Measurements from ENCODE around the gene MRTFA. TPM values are rescaled to one million over a fixed set of nuclear protein-coding genes. Genes with fewer than 3 reads are reported as not detected.

Gene MRTFA
- total RNA-seq (10 to 100 TPM; 10.0 to 22.0 TPM), polyA plus RNA-seq (1 to 10 TPM; 7.5 to 9.2 TPM)

DNA sequence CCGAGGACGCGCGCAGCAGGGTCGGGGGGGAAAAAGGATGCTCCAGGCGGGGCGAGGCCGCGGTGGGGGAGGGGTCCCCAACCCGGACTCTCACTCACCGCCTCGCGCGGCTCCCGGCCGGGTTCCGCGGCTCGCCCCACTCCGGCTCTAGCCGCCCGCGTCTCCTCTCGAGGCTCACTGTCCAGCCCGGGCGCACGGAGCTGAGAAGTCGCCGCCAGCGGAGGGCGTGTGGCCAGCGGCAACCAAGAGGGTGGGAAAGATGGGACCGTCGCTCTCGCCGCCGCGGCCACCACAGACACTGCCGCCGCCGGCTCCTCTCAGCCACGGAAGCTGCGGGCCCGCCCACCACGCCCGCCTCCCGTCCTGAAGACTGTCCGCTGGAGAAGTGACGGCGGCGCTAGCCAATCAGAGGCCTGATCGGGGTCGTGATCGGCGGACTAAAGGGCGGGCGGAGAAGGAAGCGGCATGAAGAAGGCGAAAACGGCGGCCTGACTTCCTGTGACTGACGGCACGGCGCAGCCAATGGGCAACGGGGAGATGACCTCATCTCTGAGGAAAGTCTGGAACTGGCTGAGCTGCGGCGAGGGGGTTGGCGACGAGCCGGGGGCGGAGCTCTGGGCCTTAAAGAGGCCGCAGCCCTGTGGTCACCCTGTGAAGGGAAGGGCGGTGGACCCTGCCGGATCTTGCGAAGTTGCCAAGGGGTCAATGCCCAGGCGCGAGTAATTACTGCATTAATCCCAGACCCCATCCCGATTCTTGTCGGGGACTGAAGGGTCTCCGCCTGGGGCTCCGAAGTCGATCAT lies at the start of gene MRTFA:
TSS of gene MRTFA (minus strand) at position 340 of the 803 bp plus-strand sequence.
- Histone ChIP-seq H3K4me1 (ENCODE audit: control insufficient read depth in 4 of 4, insufficient read depth in 4 of 4, low read length in 3 of 4) (peaks cover 4 to 16% (median 12%) of the 10 kb centered on the region in 4 donors), H3K27me3 (ENCODE audit: control insufficient read depth in 4 of 4, insufficient read depth in 4 of 4, low read length in 3 of 4) (no peaks in the 10 kb centered on the region), H3K9me3 (ENCODE audit: control insufficient read depth in 4 of 4, low read length in 3 of 4) (no peaks in the 10 kb centered on the region), H3K9ac (ENCODE audit: low read depth in 1 of 2, low read length in 2 of 2) (peak within 1 kb of the TSS; percentile 94 to 96), H3K36me3 (ENCODE audit: control insufficient read depth in 4 of 4, insufficient read depth in 3 of 4, low read depth in 1 of 4, low read length in 3 of 4) (no peaks in the 10 kb centered on the region), H3K4me3 (ENCODE audit: low read depth in 1 of 3, low read length in 3 of 3) (peak within 1 kb of the TSS; percentile 84 to 91 (median 87)), H3K27ac (ENCODE audit: low read depth in 1 of 2, low read length in 2 of 2) (peak within 1 kb of the TSS; percentile 87 to 91)
- peak; percentile 99 for DNase-seq (ENCODE audit: low spot score)
- TF ChIP-seq RAD21 (IDR thresholded peaks at IDR 0.05) (peak in 1 of 2 donors; percentile 27), YY1 (IDR thresholded peaks at IDR 0.05) (peak; percentile 77), HNF4A (conservative IDR thresholded peaks at IDR 0.05) (peak; percentile 47 to 65), RXRA (IDR thresholded peaks at IDR 0.05) (peak; percentile 75 to 86), JUND (IDR thresholded peaks at IDR 0.05) (peak; percentile 98 to 99), FOXA1 (IDR thresholded peaks at IDR 0.05) (no peak), SP1 (IDR thresholded peaks at IDR 0.05) (peak; percentile 94), NR2F2 (IDR thresholded peaks at IDR 0.05) (peak; percentile 64), HNF4G (IDR thresholded peaks at IDR 0.05) (no peak), MAX (IDR thresholded peaks at IDR 0.05) (peak; percentile 94), GABPA (IDR thresholded peaks at IDR 0.05 in 1 of 2, conservative IDR thresholded peaks at IDR 0.05 in 1 of 2) (peak; percentile 71 to 93), EGR1 (IDR thresholded peaks at IDR 0.05; ENCODE audit: low read depth in 2 of 2) (peak in 1 of 2 donors; percentile 51), FOXA2 (IDR thresholded peaks at IDR 0.05) (no peak), TAF1 (conservative IDR thresholded peaks at IDR 0.05) (peak; percentile 69)
- TF ChIP-seq, protein P1, sequence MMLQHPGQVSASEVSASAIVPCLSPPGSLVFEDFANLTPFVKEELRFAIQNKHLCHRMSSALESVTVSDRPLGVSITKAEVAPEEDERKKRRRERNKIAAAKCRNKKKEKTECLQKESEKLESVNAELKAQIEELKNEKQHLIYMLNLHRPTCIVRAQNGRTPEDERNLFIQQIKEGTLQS (IDR thresholded peaks at IDR 0.05): peak; percentile 91
- TF ChIP-seq, protein P2, sequence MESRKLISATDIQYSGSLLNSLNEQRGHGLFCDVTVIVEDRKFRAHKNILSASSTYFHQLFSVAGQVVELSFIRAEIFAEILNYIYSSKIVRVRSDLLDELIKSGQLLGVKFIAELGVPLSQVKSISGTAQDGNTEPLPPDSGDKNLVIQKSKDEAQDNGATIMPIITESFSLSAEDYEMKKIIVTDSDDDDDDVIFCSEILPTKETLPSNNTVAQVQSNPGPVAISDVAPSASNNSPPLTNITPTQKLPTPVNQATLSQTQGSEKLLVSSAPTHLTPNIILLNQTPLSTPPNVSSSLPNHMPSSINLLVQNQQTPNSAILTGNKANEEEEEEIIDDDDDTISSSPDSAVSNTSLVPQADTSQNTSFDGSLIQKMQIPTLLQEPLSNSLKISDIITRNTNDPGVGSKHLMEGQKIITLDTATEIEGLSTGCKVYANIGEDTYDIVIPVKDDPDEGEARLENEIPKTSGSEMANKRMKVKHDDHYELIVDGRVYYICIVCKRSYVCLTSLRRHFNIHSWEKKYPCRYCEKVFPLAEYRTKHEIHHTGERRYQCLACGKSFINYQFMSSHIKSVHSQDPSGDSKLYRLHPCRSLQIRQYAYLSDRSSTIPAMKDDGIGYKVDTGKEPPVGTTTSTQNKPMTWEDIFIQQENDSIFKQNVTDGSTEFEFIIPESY (IDR thresholded peaks at IDR 0.05): peak; percentile 41
- TF ChIP-seq, protein P3, sequence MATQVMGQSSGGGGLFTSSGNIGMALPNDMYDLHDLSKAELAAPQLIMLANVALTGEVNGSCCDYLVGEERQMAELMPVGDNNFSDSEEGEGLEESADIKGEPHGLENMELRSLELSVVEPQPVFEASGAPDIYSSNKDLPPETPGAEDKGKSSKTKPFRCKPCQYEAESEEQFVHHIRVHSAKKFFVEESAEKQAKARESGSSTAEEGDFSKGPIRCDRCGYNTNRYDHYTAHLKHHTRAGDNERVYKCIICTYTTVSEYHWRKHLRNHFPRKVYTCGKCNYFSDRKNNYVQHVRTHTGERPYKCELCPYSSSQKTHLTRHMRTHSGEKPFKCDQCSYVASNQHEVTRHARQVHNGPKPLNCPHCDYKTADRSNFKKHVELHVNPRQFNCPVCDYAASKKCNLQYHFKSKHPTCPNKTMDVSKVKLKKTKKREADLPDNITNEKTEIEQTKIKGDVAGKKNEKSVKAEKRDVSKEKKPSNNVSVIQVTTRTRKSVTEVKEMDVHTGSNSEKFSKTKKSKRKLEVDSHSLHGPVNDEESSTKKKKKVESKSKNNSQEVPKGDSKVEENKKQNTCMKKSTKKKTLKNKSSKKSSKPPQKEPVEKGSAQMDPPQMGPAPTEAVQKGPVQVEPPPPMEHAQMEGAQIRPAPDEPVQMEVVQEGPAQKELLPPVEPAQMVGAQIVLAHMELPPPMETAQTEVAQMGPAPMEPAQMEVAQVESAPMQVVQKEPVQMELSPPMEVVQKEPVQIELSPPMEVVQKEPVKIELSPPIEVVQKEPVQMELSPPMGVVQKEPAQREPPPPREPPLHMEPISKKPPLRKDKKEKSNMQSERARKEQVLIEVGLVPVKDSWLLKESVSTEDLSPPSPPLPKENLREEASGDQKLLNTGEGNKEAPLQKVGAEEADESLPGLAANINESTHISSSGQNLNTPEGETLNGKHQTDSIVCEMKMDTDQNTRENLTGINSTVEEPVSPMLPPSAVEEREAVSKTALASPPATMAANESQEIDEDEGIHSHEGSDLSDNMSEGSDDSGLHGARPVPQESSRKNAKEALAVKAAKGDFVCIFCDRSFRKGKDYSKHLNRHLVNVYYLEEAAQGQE (IDR thresholded peaks at IDR 0.05): peak; percentile 68
- TF ChIP-seq, protein P4, sequence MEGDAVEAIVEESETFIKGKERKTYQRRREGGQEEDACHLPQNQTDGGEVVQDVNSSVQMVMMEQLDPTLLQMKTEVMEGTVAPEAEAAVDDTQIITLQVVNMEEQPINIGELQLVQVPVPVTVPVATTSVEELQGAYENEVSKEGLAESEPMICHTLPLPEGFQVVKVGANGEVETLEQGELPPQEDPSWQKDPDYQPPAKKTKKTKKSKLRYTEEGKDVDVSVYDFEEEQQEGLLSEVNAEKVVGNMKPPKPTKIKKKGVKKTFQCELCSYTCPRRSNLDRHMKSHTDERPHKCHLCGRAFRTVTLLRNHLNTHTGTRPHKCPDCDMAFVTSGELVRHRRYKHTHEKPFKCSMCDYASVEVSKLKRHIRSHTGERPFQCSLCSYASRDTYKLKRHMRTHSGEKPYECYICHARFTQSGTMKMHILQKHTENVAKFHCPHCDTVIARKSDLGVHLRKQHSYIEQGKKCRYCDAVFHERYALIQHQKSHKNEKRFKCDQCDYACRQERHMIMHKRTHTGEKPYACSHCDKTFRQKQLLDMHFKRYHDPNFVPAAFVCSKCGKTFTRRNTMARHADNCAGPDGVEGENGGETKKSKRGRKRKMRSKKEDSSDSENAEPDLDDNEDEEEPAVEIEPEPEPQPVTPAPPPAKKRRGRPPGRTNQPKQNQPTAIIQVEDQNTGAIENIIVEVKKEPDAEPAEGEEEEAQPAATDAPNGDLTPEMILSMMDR (IDR thresholded peaks at IDR 0.05; ENCODE audit: low read depth, low read length, missing input control): peak; percentile 6
- under 1% methylated on average over 82 of the region's 82 CpGs for whole genome bisulfite sequencing
